GM12865 (cell line): Measurements from ENCODE around the gene DENND2A.
A peak's percentile ranks its signal among the peaks of the same experiment; 100 is the strongest.
"Not testable (repeated sequence)": the region's sequence is repeated elsewhere in the genome, so short reads cannot be mapped to it uniquely, and the experiment has no call there.

Experiments used
- DNase-seq: peaks from one replicate; pipeline ENCODE4 v3.0.0; 2010; ENCODE audit warnings: low read depth
- H3K4me3 ChIP-seq: 2 replicates; pipeline ENCODE4 v1.5.1; 2011; ENCODE audit warnings: mild to moderate bottlenecking, low read depth, low read length, control low read depth
- CTCF ChIP-seq: IDR thresholded peaks from 2 replicates; pipeline ENCODE4 v1.5.1; 2011; ENCODE audit warnings: low read length, control low read depth, low read depth, inconsistent platforms; ENCODE audit not compliant: insufficient read depth; ENCODE audit errors: missing control alignments

DENND2A gene

GRCh38 chr7:140568021-140568813 lies 72.4 kb downstream of the DENND2A start:
- no peak for DNase-seq

GRCh38 chr7:140566186-140566585 lies 74.4 kb downstream of the DENND2A start:
- H3K4me3 ChIP-seq, DNase-seq: not testable (repeated sequence)

More at GRCh38 chr7:140568021-140568813, 72.4 kb downstream of the DENND2A start:
- no peak overlapping the region for H3K4me3 ChIP-seq
- TF ChIP-seq CTCF: no peak

- DNase-seq, H3K4me3 ChIP-seq: not testable (repeated sequence)
Observed at GRCh38 chr7:140565761-140566160, 74.9 kb downstream of the DENND2A start.

- DNase-seq: peak; percentile 11
- no peak for TF ChIP-seq CTCF
- H3K4me3 ChIP-seq: no peak overlapping the region
Observed at GRCh38 chr7:140564643-140565042, 76.0 kb downstream of the DENND2A start.

GRCh38 chr7:140562926-140563481 lies 77.6 kb downstream of the DENND2A start:
- no peak for DNase-seq
- TF ChIP-seq CTCF: no peak
- H3K4me3 ChIP-seq: no peak overlapping the region

GRCh38 chr7:140559410-140559809 lies 81.2 kb downstream of the DENND2A start:
- TF ChIP-seq CTCF: no peak
- H3K4me3 ChIP-seq: no peak overlapping the region
- no peak for DNase-seq

- TF ChIP-seq CTCF: no peak
- H3K4me3 ChIP-seq: no peak overlapping the region
- no peak for DNase-seq
Observed at GRCh38 chr7:140557809-140558518, 82.6 kb downstream of the DENND2A start.
